K562 (cell line): ENCODE measurements around the gene RAPGEF5. TPM values are rescaled to one million over a fixed set of nuclear protein-coding genes. Genes with fewer than 3 reads are reported as not detected.

Experiments
- CBX8 ChIP-seq: fragments of 200-600 bp; sonication (generic); IDR thresholded peaks from 2 replicates; pipeline ENCODE4 v1.6.1; 2012; ENCODE audit warnings: borderline replicate concordance, mixed run types, low read depth, mild to moderate bottlenecking, moderate library complexity, mixed read lengths, low read length, control low read depth, inconsistent platforms; ENCODE audit not compliant: poor library complexity, severe bottlenecking; ENCODE audit errors: extremely low read depth
- NCOR1 ChIP-seq: fragments of 450-650 bp; IDR thresholded peaks from 2 replicates; pipeline ENCODE4 v1.6.1; 2016; ENCODE audit warnings: mild to moderate bottlenecking, moderate library complexity
- OTX1 ChIP-seq: fragments of 450-650 bp; formaldehyde crosslinking; IDR thresholded peaks from 2 replicates; pipeline ENCODE4 v1.4.0; 2022; ENCODE audit warnings: mild to moderate bottlenecking
- PHB ChIP-seq: fragments of 250-450 bp; sonication (Bioruptor Pico); IDR thresholded peaks from 2 replicates; pipeline ENCODE4 v1.5.0; 2021
- RBFOX2 ChIP-seq: fragments of 200-400 bp; formaldehyde crosslinking; IDR thresholded peaks from 2 replicates; pipeline ENCODE4 v1.6.1; 2017; ENCODE audit warnings: low read depth, mild to moderate bottlenecking, low read length, moderate library complexity
- SRSF7 ChIP-seq: fragments of 200-400 bp; formaldehyde crosslinking; optimal IDR thresholded peaks from 2 replicates; pipeline ENCODE3; 2017; ENCODE audit warnings: mild to moderate bottlenecking, low read depth, low read length
- ZBED1 ChIP-seq: IDR thresholded peaks from 2 replicates; pipeline ENCODE4 v1.6.1; 2014
- ZNF24 ChIP-seq: fragments of 450-650 bp; IDR thresholded peaks from 2 replicates; pipeline ENCODE4 v1.6.1; 2016
- ZNF316 ChIP-seq: fragments of 450-650 bp; IDR thresholded peaks from 2 replicates; pipeline ENCODE4 v1.6.1; 2016
- ZNF408 ChIP-seq: fragments of 250-450 bp; sonication (Bioruptor Pico); IDR thresholded peaks from 2 replicates; pipeline ENCODE4 v1.4.0; 2020; ENCODE audit warnings: low read depth, mild to moderate bottlenecking, moderate library complexity
- ZNF561 ChIP-seq: fragments of 450-650 bp; formaldehyde crosslinking; conservative IDR thresholded peaks from 2 replicates; pipeline ENCODE4 v1.4.0; 2020; ENCODE audit warnings: mild to moderate bottlenecking, moderate library complexity
- ZNF644 ChIP-seq: fragments of 200-800 bp; sonication (Bioruptor generic); IDR thresholded peaks from 2 replicates; pipeline ENCODE4 v1.6.1; 2016; ENCODE audit warnings: low read depth, missing genetic modification characterization, missing compliant biosample characterization
- polyA plus RNA-seq, 8 experiments: library from polyadenylated mRNA; depleted of rRNA in 4 of 8; stranded (reverse) in 5 of 8; unstranded in 3 of 8; fragments of >200 nt; fragmentation: Nextera tagmentation in 2 of 8; fragmentation: Illumina TruSeq in 1 of 8; extraction: Ambion mirVana in 2 of 8; extraction: Trizol in 1 of 8; gene quantifications; 2 replicates each; pipeline versions ENCODE4 v1.2.1 to v1.2.3, GENCODE V29; 2011 to 2014; ENCODE audit warnings: inconsistent platforms in 1 of 8, missing spikeins in 1 of 8
- total RNA-seq, 7 experiments: library from RNA; depleted of rRNA in 6 of 7; stranded (reverse); fragments of >200 nt in 6 of 7; fragmentation: Illumina TruSeq in 2 of 7; extraction: Trizol in 2 of 7; gene quantifications; 2 replicates each; pipeline versions ENCODE4 v1.2.1 to v1.2.3, GENCODE V29; 2011 to 2021; ENCODE audit warnings: low replicate concordance in 1 of 7
- TF ChIP-seq, protein P1 (sequence below): fragments of 450-650 bp; IDR thresholded peaks from 2 replicates; pipeline ENCODE4 v1.6.1; 2016; ENCODE audit warnings: mild to moderate bottlenecking, moderate library complexity
- TF ChIP-seq, protein P2 (sequence below): fragments of 450-650 bp; IDR thresholded peaks from 2 replicates; pipeline ENCODE4 v1.6.1; 2016

RAPGEF5 gene
- total and polyA plus RNA-seq, 9 of the 15 experiments (the other 6 are each of a cell fraction or from before 2014, with no cell fraction given), result 0.39 to 2.0 (median 1.1) TPM

GRCh38 chr7:22350466-22351328 is 6.3 kb downstream of the RAPGEF5 start (continued):
- TF ChIP-seq ZNF408 (no peak), ZBED1 (0 out of 2 replicates have a peak, but pooled peaks have one; percentile 72), NCOR1 (peak; percentile 94), ZNF561 (CRISPR knock-in tag) (no peak), SRSF7 (no peak), RBFOX2 (peak; percentile 42; the same call in 1 of the 2 replicates), CBX8 (no peak), OTX1 (CRISPR knock-in tag) (no peak), ZNF316 (no peak), PHB (CRISPR knock-in tag) (no peak), ZNF24 (peak; percentile 68; the same call in 1 of the 2 replicates), ZNF644 (peak; percentile 82)
- TF ChIP-seq, protein P1, sequence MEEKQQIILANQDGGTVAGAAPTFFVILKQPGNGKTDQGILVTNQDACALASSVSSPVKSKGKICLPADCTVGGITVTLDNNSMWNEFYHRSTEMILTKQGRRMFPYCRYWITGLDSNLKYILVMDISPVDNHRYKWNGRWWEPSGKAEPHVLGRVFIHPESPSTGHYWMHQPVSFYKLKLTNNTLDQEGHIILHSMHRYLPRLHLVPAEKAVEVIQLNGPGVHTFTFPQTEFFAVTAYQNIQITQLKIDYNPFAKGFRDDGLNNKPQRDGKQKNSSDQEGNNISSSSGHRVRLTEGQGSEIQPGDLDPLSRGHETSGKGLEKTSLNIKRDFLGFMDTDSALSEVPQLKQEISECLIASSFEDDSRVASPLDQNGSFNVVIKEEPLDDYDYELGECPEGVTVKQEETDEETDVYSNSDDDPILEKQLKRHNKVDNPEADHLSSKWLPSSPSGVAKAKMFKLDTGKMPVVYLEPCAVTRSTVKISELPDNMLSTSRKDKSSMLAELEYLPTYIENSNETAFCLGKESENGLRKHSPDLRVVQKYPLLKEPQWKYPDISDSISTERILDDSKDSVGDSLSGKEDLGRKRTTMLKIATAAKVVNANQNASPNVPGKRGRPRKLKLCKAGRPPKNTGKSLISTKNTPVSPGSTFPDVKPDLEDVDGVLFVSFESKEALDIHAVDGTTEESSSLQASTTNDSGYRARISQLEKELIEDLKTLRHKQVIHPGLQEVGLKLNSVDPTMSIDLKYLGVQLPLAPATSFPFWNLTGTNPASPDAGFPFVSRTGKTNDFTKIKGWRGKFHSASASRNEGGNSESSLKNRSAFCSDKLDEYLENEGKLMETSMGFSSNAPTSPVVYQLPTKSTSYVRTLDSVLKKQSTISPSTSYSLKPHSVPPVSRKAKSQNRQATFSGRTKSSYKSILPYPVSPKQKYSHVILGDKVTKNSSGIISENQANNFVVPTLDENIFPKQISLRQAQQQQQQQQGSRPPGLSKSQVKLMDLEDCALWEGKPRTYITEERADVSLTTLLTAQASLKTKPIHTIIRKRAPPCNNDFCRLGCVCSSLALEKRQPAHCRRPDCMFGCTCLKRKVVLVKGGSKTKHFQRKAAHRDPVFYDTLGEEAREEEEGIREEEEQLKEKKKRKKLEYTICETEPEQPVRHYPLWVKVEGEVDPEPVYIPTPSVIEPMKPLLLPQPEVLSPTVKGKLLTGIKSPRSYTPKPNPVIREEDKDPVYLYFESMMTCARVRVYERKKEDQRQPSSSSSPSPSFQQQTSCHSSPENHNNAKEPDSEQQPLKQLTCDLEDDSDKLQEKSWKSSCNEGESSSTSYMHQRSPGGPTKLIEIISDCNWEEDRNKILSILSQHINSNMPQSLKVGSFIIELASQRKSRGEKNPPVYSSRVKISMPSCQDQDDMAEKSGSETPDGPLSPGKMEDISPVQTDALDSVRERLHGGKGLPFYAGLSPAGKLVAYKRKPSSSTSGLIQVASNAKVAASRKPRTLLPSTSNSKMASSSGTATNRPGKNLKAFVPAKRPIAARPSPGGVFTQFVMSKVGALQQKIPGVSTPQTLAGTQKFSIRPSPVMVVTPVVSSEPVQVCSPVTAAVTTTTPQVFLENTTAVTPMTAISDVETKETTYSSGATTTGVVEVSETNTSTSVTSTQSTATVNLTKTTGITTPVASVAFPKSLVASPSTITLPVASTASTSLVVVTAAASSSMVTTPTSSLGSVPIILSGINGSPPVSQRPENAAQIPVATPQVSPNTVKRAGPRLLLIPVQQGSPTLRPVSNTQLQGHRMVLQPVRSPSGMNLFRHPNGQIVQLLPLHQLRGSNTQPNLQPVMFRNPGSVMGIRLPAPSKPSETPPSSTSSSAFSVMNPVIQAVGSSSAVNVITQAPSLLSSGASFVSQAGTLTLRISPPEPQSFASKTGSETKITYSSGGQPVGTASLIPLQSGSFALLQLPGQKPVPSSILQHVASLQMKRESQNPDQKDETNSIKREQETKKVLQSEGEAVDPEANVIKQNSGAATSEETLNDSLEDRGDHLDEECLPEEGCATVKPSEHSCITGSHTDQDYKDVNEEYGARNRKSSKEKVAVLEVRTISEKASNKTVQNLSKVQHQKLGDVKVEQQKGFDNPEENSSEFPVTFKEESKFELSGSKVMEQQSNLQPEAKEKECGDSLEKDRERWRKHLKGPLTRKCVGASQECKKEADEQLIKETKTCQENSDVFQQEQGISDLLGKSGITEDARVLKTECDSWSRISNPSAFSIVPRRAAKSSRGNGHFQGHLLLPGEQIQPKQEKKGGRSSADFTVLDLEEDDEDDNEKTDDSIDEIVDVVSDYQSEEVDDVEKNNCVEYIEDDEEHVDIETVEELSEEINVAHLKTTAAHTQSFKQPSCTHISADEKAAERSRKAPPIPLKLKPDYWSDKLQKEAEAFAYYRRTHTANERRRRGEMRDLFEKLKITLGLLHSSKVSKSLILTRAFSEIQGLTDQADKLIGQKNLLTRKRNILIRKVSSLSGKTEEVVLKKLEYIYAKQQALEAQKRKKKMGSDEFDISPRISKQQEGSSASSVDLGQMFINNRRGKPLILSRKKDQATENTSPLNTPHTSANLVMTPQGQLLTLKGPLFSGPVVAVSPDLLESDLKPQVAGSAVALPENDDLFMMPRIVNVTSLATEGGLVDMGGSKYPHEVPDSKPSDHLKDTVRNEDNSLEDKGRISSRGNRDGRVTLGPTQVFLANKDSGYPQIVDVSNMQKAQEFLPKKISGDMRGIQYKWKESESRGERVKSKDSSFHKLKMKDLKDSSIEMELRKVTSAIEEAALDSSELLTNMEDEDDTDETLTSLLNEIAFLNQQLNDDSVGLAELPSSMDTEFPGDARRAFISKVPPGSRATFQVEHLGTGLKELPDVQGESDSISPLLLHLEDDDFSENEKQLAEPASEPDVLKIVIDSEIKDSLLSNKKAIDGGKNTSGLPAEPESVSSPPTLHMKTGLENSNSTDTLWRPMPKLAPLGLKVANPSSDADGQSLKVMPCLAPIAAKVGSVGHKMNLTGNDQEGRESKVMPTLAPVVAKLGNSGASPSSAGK, result peak; percentile 59; the same call in 1 of the 2 replicates
- TF ChIP-seq, protein P2, sequence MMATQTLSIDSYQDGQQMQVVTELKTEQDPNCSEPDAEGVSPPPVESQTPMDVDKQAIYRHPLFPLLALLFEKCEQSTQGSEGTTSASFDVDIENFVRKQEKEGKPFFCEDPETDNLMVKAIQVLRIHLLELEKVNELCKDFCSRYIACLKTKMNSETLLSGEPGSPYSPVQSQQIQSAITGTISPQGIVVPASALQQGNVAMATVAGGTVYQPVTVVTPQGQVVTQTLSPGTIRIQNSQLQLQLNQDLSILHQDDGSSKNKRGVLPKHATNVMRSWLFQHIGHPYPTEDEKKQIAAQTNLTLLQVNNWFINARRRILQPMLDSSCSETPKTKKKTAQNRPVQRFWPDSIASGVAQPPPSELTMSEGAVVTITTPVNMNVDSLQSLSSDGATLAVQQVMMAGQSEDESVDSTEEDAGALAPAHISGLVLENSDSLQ, result peak; percentile 80
